H9 (cell line): ENCODE measurements around the gene SLC17A6. TPM values are rescaled to one million over a fixed set of nuclear protein-coding genes. Genes with fewer than 3 reads are reported as not detected.

Experiments
- DNase-seq: peaks from one replicate; pipeline ENCODE4 v3.0.0-alpha.2; 2017
- H2AFZ ChIP-seq: one replicate; pipeline ENCODE4 v1.6.1; 2013; ENCODE audit warnings: mild to moderate bottlenecking, low read length, control low read depth, moderate library complexity
- H2AK5ac ChIP-seq: 2 replicates; pipeline ENCODE4 v1.6.1; 2013; ENCODE audit warnings: low read length, control low read depth, mixed read lengths; ENCODE audit not compliant: insufficient read length
- H2BK120ac ChIP-seq: one replicate; pipeline ENCODE4 v1.6.1; 2013; ENCODE audit warnings: low read depth, mild to moderate bottlenecking, low read length, control low read depth, inconsistent platforms; ENCODE audit not compliant: poor library complexity, severe bottlenecking
- H2BK12ac ChIP-seq: 2 replicates; pipeline ENCODE4 v1.6.1; 2013; ENCODE audit warnings: low read length, control low read depth, mixed read lengths, low read depth; ENCODE audit not compliant: insufficient read length
- H2BK15ac ChIP-seq: 2 replicates; pipeline ENCODE4 v1.6.1; 2013; ENCODE audit warnings: low read depth, low read length, control low read depth
- H2BK20ac ChIP-seq: one replicate; pipeline ENCODE4 v1.6.1; 2013; ENCODE audit warnings: low read depth, mild to moderate bottlenecking, low read length, control low read depth, inconsistent platforms; ENCODE audit not compliant: poor library complexity, severe bottlenecking
- H2BK5ac ChIP-seq: 2 replicates; pipeline ENCODE4 v1.6.1; 2013; ENCODE audit warnings: low read length, control low read depth, mixed read lengths; ENCODE audit not compliant: insufficient read length
- H3K14ac ChIP-seq: 2 replicates; pipeline ENCODE4 v1.6.1; 2013; ENCODE audit warnings: low read length, control low read depth; ENCODE audit not compliant: insufficient read depth
- H3K18ac ChIP-seq: 2 replicates; pipeline ENCODE4 v1.6.1; 2013; ENCODE audit warnings: low read depth, mild to moderate bottlenecking, mixed read lengths, low read length, control low read depth; ENCODE audit not compliant: insufficient read length
- H3K23ac ChIP-seq: 2 replicates; pipeline ENCODE4 v1.6.1; 2013; ENCODE audit warnings: low read length, control low read depth, mixed read lengths, low read depth; ENCODE audit not compliant: insufficient read length
- H3K23me2 ChIP-seq: 2 replicates; pipeline ENCODE4 v1.6.1; 2013; ENCODE audit warnings: low read depth, mild to moderate bottlenecking, mixed read lengths, low read length, control low read depth; ENCODE audit not compliant: insufficient read length, poor library complexity, severe bottlenecking
- H3K27ac ChIP-seq: 2 replicates; pipeline ENCODE4 v1.5.1; 2013; ENCODE audit warnings: low read length, control low read depth, mixed read lengths, low read depth; ENCODE audit not compliant: insufficient read length
- H3K27me3 ChIP-seq: 2 replicates; pipeline ENCODE4 v1.6.1; 2013; ENCODE audit warnings: low read length, control low read depth, inconsistent platforms; ENCODE audit not compliant: insufficient read depth
- H3K4ac ChIP-seq: 2 replicates; pipeline ENCODE4 v1.6.1; 2013; ENCODE audit warnings: low read depth, mild to moderate bottlenecking, control low read depth, inconsistent platforms, low read length, moderate library complexity
- H3K4me1 ChIP-seq: 2 replicates; pipeline ENCODE4 v1.6.1; 2013; ENCODE audit warnings: low read length, control low read depth, inconsistent platforms; ENCODE audit not compliant: insufficient read depth
- H3K4me2 ChIP-seq: 2 replicates; pipeline ENCODE4 v1.6.1; 2013; ENCODE audit warnings: low read length, control low read depth, mixed read lengths; ENCODE audit not compliant: insufficient read length, insufficient read depth
- H3K56ac ChIP-seq: 2 replicates; pipeline ENCODE4 v1.6.1; 2013; ENCODE audit warnings: low read depth, mild to moderate bottlenecking, mixed read lengths, low read length, control low read depth; ENCODE audit not compliant: insufficient read length
- H3K79me1 ChIP-seq: 2 replicates; pipeline ENCODE4 v1.6.1; 2013; ENCODE audit warnings: low read depth, mild to moderate bottlenecking, moderate library complexity, low read length, control low read depth, inconsistent platforms; ENCODE audit not compliant: insufficient read depth, poor library complexity, severe bottlenecking
- H3K79me2 ChIP-seq: 2 replicates; pipeline ENCODE4 v1.6.1; 2013; ENCODE audit warnings: low read length, control low read depth, inconsistent platforms; ENCODE audit not compliant: insufficient read depth
- H3K9ac ChIP-seq: 2 replicates; pipeline ENCODE4 v1.6.1; 2013; ENCODE audit warnings: low read length, control low read depth, mixed read lengths; ENCODE audit not compliant: insufficient read length; ENCODE audit errors: extremely low read depth
- H3K9me3 ChIP-seq: one replicate; pipeline ENCODE4 v1.6.1; 2013; ENCODE audit warnings: low read depth, low read length, inconsistent platforms; ENCODE audit not compliant: control insufficient read depth
- H3T11ph ChIP-seq: one replicate; pipeline ENCODE4 v1.6.1; 2013; ENCODE audit warnings: mild to moderate bottlenecking, low read length, control low read depth, inconsistent platforms
- H4K20me1 ChIP-seq: one replicate; pipeline ENCODE4 v1.6.1; 2013; ENCODE audit not compliant: control insufficient read depth, insufficient read length, insufficient read depth
- H4K5ac ChIP-seq: 2 replicates; pipeline ENCODE4 v1.6.1; 2013; ENCODE audit warnings: low read depth, mild to moderate bottlenecking, mixed read lengths, low read length, control low read depth; ENCODE audit not compliant: insufficient read length
- H4K8ac ChIP-seq: replicated peaks from 2 replicates; pipeline ENCODE4 v1.6.1; 2013; ENCODE audit warnings: low read length, control low read depth, mixed read lengths, low read depth; ENCODE audit not compliant: insufficient read length
- H4K91ac ChIP-seq: 2 replicates; pipeline ENCODE4 v1.6.1; 2013; ENCODE audit warnings: low read depth, mild to moderate bottlenecking, moderate library complexity, mixed read lengths, low read length, control low read depth; ENCODE audit not compliant: insufficient read length
- H3K27ac Mint-ChIP-seq, 3 experiments: 2 replicates in 2 of 3; 3 replicates in 1 of 3; pipeline ENCODE4 v1.8.0; 2020 to 2021; ENCODE audit warnings: mixed read lengths in 3 of 3, mild to moderate bottlenecking in 1 of 3, moderate library complexity in 1 of 3
- H3K27me3 Mint-ChIP-seq: 2 replicates; pipeline ENCODE4 v1.8.0; 2021; ENCODE audit warnings: low read depth, mild to moderate bottlenecking, moderate library complexity, mixed read lengths
- H3K36me3 Mint-ChIP-seq, 3 experiments: 2 replicates in 2 of 3; 3 replicates in 1 of 3; pipeline ENCODE4 v1.8.0; 2020 to 2021; ENCODE audit warnings: low read depth in 3 of 3, mixed read lengths in 3 of 3; ENCODE audit not compliant: insufficient read depth in 1 of 3
- H3K4me1 Mint-ChIP-seq, 2 experiments: 2 replicates each; pipeline ENCODE4 v1.8.0; 2020; ENCODE audit warnings: mixed read lengths in 2 of 2
- H3K4me3 Mint-ChIP-seq, 2 experiments: 2 replicates in 1 of 2; 3 replicates in 1 of 2; pipeline ENCODE4 v1.8.0; 2020 to 2021; ENCODE audit warnings: mild to moderate bottlenecking in 2 of 2, mixed read lengths in 2 of 2, moderate library complexity in 1 of 2
- H3K9me3 Mint-ChIP-seq, 2 experiments: 2 replicates in 1 of 2; 3 replicates in 1 of 2; pipeline ENCODE4 v1.8.0; 2020; ENCODE audit warnings: mild to moderate bottlenecking in 2 of 2, mixed read lengths in 2 of 2, moderate library complexity in 1 of 2
- CTCF ChIP-seq: fragments of 200-600 bp; sonication (generic); conservative IDR thresholded peaks from 3 replicates; pipeline ENCODE4 v1.8.0; 2021; ENCODE audit warnings: antibody characterized with exemption, mild to moderate bottlenecking
- WGBS: extraction: QIAGEN DNeasy Blood & Tissue Kit; methylation state at CpG from one replicate; pipeline ENCODE4 v1.1.7; 2013; ENCODE audit warnings: missing lambda C conversion rate, low lambda C conversion rate, mixed read lengths; ENCODE audit not compliant: insufficient read length; ENCODE audit errors: extremely low coverage; 5-methylcytosine and 5-hydroxymethylcytosine counted together
- total RNA-seq: library from RNA; stranded (reverse); gene quantifications from 2 replicates; pipeline ENCODE4 v1.2.1, GENCODE V29; 2021

Gene SLC17A6
- total RNA-seq, 1 experiment from 2014 or later: not detected

DNA sequence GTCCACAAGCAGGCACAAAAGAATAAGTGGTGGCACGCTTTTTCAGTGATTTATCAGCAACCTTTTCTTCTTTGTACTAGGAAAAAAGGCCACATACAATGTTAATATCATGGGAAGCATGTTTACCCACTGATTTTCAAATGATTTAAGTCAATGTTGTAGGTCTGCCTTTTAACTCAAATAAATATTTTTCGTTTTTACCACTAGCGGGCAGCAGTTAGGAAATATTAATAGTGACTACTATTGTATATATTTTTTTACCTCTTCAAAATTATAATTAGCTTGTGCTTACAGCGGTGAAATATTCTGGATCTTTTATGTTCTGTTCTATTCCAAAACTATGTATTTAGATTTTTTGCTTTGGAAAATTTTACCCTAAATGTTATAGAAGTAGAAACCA is 6.4 kb upstream of the SLC17A6 start:
- Histone ChIP-seq H4K91ac (no peak overlapping the region), H3K9ac (no peak overlapping the region), H3K18ac (no peak overlapping the region), H2BK15ac (no peak overlapping the region), H3K9me3 (no peaks in the 10 kb centered on the region), H3K23me2 (no peaks in the 10 kb centered on the region), H3K56ac (no peak overlapping the region), H3K4ac (no peak overlapping the region), H2AFZ (no peak overlapping the region), H2AK5ac (no peak overlapping the region), H4K8ac (no peak overlapping the region), H3K27me3 (no peaks in the 10 kb centered on the region), H3K14ac (no peak overlapping the region), H2BK20ac (no peak overlapping the region), H3T11ph (no peak overlapping the region), H3K4me1 (peaks cover 2% of the 10 kb centered on the region; the same call in 1 of the 2 replicates), H4K5ac (no peak overlapping the region), H3K79me2 (no peaks in the 10 kb centered on the region), H4K20me1 (no peaks in the 10 kb centered on the region), H3K79me1 (no peaks in the 10 kb centered on the region), H2BK120ac (no peak overlapping the region), H3K27ac (no peak overlapping the region), H2BK5ac (no peak overlapping the region), H3K4me2 (no peak overlapping the region), H3K23ac (no peak overlapping the region), H2BK12ac (no peak overlapping the region)
- H3K4me3 Mint-ChIP-seq: no peak overlapping the region
- H3K4me1 Mint-ChIP-seq: peaks cover 5 to 8% of the 10 kb centered on the region in 2 experiments
- H3K36me3 Mint-ChIP-seq: no peaks in the 10 kb centered on the region
- no peak for DNase-seq
- no peaks in the 10 kb centered on the region for H3K27me3 Mint-ChIP-seq
- no peaks in the 10 kb centered on the region for H3K9me3 Mint-ChIP-seq
- no peak overlapping the region for H3K27ac Mint-ChIP-seq
- WGBS: no CpG with 5 or more reads among the region's 4 CpGs
- 0 out of 3 replicates have a peak, but pooled peaks have one; percentile 20 for TF ChIP-seq CTCF
